Hepatic stellate cell (primary cell): ENCODE results near the gene SNRPA1.
A peak's percentile ranks its signal among the peaks of the same experiment; 100 is the strongest.

Source experiments
- DNase-seq: peaks from one replicate; pipeline ENCODE4 v3.0.0; 2011; ENCODE audit warnings: low spot score

Gene SNRPA1

DNA sequence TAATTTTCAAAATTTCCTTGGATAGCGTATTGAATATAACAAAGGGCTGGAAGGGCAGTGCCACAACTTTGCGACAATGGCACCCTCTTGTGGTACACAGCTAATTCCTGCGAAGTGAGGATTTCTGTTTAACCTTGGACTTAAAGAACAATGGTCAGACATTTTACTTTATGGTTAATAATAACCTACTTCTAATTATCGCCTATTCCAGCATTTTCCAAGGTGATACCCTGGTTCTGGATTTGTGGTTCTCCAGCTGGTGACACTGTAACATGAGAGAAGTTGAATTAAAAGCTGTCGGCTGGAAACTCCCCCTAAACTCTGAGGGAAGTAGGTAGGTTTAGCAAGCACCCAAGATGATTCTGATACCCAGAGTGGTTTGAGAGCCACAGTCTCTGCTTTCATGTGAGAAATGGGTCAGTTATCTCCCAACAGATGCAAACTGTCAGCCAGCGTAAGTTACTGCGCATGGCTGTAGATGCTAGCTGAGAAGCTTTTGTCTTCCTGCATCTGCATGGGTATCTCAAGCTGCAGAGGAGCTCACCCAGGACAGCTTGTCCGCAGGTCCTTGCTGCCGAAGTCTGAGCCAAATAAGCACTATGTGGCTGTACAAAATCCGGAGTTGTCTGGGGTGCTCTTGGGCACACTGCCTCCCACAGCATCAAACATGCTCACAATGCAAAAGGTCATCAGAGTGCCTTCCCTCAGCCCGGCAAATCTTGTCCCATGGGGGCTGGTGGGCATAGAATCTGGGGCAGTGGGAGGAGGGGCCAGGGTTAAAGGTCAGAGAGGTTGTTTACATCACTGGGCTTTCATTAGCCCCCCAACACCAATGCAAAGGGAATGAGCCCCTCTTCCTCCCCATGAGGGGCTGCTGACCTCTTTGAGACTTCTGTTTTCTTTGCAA is 36.6 kb downstream of the SNRPA1 start:
- peak; percentile 50 for DNase-seq

GRCh38 chr15:101256757-101257156 is 38.3 kb downstream of the SNRPA1 start:
- no peak for DNase-seq

DNA sequence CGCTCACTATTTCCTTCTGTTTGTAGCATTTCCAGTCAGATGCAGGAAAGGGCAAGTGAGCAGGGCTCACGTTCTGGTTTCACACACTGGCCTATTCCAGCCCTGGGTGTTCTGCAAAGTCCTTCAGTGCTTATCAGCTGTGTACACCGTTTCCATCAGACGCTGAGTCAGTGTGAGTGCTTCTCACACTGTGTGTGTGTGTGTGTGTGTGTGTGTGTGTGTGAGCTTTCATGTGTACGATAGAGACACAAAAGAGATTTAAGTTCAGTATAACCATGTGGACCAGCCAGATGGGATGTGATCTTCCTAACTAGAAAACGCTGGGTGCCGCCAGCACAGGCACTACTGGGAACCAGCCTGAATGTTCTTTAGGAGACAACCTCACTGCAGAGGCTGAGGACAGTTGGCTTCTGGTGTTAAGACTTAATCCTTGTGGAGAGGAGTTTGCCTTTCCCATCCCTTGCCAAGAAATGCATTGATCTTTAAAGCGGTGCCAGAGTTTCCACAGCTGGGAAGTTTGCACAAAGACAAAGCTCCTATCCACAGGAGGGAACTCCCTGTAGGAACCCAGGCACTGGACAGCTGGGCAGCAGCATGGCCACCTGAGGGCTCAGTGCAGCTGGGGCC is 39.3 kb downstream of the SNRPA1 start:
- DNase-seq: no peak

DNA sequence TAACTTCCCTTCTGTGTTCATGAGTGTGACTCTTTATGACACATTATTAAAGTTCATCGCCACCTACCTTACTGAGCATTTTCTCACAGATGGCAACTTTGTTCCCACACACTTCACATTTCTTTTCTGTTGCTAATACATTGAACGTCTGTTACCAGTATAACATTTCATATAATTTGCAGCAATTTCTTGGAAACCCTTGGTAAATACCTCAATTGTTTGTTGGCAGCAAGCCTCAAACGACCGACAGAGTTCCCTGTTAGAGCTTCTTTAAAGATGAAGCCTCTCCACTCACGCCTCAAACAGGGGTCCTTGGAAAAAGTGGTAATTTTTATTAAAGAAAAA is 40.0 kb downstream of the SNRPA1 start:
- no peak for DNase-seq

- no peak for DNase-seq
Measured at GRCh38 chr15:101254157-101255050, 40.6 kb downstream of the SNRPA1 start.

DNA sequence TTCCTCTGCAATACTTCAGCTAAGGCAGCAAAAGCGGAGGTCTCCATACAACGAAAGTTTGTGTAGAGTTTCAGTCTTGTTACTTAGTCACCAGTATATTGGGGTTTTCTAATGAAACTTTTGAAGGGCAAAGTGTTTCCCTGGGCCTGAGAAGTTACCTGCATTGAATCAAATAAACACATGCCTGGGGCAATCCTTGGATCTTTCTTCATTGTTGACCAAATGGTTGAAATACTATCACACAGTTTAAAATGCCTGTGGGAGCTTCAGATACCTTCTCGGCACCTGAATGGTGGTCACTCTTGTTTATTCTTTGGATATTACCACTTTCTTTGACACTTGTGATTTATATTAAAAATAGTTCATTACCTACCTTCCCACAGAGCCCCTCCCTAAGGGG is 42.2 kb downstream of the SNRPA1 start:
- DNase-seq: no peak

- DNase-seq: peak; percentile 90
Measured at GRCh38 chr15:101251830-101252820, 42.9 kb downstream of the SNRPA1 start, which contains the start of gene CHSY1. CHSY1 (minus strand) TSS chr15:101252048; CDS start chr15:101251456, 592 bp downstream.

GRCh38 chr15:101250873-101251829 is 43.9 kb downstream of the SNRPA1 start:
- DNase-seq: peak; percentile 33

- DNase-seq: peak; percentile 67
Measured at GRCh38 chr15:101250341-101250831, 44.7 kb downstream of the SNRPA1 start.

DNA sequence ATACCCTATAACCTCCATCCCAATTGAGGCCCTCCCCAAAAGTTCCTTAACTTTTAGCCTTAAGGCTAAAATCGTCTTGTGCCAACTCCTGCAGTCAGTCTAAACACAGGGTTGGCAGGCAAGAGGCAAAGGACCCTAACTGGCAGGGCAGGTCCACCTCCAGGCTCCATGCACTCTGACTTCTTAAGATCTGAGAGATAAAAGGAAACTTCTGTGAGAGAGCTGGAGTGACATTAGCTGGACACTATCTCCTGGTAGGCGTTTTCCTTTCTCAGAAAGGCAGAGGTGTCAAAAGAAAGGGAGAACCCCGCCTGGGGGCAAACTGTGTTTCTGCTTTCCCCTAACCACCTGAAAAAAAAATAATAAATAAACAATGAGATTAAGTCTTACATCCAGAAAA is 46.8 kb downstream of the SNRPA1 start:
- DNase-seq: no peak

DNA sequence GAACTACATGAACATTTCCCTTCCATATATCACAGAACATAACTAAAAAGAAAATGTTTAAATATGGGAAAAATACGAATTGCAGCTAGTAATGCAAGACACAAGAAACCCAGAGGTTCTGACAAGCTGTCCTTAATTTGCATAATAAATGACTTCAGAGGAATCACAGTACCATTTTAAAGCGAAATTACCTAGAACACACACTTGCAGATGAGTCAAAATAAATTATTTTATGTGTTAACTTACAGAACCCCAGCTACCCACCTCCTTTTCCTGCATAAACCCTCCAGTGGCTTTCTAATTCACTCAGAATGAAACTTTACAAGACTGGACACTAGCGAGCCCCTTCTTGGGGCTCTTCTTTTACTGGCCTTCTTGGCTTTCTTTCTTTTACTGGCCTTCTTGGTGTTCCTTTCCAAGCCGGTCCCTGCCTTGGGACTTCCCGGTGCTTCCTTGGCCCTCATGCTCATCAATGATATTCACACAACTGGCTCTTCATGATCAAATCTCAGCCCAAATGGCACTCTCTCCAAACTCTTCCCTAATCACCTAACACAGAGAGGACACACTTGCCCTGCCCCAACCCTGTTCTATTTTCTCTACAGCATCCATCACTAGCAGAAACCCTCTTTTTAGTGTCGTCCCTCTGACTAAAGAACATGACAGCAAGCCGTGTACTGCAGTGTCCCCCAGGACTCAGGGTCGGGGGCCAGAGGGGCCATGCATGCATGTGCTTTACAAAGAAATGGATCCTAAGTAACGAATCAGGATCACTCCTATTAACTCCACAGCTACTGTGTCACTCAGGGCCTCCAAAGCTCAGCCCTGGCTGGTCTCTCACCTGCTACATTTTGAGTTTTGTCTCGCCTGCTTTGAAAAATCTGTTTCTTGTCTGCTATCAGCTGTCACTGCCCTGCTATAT is 48.0 kb downstream of the SNRPA1 start:
- no peak for DNase-seq

DNA sequence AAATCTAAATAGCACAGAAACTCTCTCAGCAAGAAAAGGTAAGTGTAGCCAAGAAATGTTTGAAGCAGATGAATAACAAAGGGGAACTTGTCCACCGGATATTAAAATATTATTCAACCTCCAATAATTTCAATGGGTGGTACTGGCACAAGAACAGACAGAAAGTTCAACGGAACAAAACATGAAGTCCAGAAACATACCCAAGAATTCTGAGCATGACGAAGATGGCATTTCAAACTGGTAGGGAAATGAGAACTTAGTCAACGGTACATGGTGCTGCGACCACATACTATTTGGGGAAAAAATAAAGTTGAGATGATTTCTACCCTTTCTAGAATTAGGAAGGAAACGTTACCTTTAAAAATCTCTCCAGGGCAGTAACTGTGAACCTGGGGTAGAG is 48.7 kb downstream of the SNRPA1 start:
- no peak for DNase-seq

DNA sequence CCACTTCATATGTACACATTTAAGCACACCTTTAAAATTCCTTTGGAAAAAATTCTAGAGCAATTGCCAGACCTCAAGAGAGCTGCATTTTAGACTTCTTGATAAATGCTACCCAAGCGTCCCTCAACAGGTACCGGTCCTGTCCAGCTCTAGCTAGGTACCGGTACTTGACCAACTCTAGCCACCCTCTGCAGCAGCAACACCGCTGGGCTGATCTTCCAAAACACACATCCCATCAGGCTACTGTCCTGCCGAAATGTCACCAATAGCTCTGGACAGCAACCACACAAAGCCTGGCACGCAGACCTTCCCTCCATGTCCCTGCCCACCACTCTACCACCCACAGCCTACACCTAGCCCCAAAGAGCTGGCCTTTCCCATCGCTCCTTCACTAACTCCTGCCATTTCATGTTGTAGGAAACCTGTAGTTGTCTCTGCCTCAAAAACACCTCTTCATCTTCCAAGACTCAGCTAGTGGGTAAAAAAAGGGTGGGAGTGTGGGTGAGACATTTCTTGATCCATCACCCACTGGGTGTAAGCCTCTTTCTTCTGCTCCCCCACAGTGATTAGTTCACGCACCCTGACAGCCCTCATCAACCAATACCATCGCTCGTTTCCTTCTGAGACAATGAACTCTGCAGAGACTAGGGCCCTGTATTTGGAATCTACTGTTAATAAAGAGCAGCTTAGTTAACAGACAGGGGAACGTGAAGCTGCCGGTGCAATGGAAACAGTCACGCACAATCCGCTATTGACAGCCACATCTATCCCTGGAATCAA is 50.0 kb downstream of the SNRPA1 start:
- DNase-seq: no peak

DNA sequence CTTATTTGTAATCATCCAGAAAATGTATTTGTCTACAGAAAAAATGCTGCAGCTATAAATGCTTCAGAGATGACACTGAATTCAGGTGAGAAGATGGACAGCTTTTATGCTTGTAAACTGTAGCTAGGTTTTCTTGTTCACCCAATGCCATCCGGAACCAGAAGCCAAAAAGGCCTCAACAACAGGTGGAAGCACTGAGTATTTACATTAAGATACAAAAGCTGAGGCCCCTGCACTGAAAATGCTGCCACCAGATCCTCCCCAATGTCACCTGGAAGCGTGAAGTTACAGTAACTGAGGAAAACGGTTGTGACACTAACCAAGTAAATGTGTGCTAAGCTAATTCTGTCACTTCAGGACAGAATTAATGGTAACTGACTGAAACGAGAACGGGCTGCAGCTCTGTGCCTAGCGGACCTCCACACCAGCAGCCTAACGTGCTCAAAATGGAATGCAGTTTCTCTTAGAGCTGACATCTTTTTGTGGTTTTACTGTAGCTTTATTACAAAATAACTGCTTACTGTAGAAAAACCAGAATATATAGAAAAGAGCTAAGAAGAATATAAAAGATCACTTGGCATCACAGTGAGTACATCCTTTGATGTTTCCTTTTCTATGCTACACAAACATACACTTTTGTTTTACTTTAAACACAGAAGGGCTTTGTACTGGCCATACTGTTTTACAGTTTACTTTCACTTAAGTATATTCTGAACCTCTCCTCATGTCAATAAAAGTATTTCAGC is 50.8 kb downstream of the SNRPA1 start:
- DNase-seq: peak; percentile 53

- no peak for DNase-seq
Measured at GRCh38 chr15:101243420-101243819, 51.6 kb downstream of the SNRPA1 start.

GRCh38 chr15:101242999-101243336 is 52.1 kb downstream of the SNRPA1 start:
- no peak for DNase-seq
